Stimulated activated CD8-positive, alpha-beta memory T cell treated with anti-CD3 and anti-CD28 coated beads, Interleukin-7, amount 100 ng/mL, for 48 hours (primary cell): ENCODE results near the gene SCD5.

Experiments
- DNase-seq, 2 donors: peaks; one replicate each; pipeline ENCODE4 v3.0.0-alpha.2; 2020; ENCODE audit warnings: low read depth in 1 of 2; ENCODE audit errors: extremely low read depth in 1 of 2

The SCD5 gene

DNA sequence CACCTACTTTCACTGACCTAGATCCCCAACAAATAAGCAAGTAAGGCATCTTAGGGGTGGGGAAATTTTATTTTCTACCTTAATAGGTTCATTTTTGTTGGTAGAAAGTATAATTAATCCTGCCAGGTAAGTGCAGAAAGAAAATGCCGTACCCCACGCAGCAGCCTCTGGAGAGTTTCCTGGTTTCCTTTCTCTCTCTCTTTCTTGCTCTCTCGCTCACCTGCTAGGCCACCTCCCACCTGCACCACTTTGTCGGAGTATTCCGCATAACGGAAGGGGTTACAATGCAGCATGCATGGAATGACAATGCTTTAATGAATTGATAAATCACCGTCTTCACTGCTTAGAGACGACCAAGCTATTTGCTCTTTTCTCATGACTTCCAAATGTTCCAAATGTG is 101.0 kb downstream of the SCD5 start:
- no peak for DNase-seq

DNA sequence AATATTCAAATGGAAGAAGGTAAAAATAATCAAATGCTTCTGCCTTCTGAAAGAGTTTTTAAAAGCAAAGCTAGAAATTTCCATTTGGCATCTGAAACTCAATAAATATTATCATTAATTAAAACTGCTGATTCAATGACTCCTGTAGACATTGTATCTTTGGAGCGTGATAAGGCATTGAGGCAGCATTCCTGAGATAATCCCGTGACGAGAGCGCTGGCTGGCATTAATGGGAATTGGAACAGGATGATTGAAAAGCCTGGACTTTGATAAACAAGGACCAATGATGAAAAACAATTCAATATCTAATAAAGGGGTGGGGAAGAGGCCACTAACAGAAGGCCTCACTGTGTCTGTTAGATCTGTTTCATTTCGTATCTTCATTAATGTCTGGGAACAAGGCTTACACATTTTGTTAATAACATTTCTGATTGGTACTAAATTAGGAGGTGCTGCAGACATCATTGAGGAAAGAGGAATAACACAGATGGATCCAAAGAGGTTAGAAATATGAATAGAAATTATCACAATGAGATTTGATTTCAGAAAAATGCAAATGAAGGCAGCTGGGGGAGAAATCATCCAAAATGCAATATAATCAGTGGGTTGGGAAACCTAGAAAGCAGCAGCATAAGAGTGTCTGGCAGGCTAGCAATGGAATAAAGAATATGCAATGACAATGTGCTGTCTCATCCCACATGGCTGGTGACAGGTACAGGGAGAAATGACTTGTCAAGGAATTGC is 102.3 kb downstream of the SCD5 start:
- DNase-seq, result no peak

DNA sequence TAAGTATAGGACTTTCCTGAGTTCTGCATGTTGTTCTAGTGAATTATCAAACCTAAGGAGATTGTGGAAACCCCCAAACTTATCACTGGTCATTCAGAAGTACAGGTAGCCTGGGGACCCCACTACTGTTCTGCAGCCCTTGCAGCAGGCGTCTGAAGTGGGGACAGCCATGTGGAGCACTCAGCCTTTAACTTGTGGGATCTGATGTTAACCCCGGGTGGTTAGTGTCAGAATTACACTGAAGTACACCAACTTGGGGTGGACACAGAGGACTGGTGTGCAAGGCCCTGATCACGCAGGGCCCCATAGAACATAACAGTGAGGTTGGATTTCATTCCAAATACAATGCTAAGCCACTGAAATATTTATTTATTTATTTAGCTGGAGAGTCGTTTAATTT is 103.7 kb downstream of the SCD5 start:
- no peak for DNase-seq

DNA sequence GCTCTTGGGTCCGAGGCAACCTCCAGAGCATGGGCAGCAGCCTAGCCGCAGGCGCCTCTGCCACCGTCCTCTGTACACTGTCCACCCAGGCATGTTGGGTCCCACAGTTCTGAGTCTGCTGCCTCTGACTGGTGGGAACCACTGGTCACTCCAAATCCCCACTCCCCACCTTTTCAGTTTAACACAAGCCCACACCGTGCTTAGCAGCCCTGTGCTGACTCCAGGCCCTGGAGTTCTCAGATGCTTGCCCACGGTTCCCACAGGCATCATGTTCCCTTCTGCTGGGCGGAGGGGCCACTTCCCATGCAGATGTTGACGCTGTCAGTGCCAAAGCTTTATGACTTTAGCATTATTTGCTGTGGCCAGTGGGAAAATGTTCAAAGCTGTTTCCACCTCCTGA is 104.5 kb downstream of the SCD5 start:
- DNase-seq, result no peak

DNA sequence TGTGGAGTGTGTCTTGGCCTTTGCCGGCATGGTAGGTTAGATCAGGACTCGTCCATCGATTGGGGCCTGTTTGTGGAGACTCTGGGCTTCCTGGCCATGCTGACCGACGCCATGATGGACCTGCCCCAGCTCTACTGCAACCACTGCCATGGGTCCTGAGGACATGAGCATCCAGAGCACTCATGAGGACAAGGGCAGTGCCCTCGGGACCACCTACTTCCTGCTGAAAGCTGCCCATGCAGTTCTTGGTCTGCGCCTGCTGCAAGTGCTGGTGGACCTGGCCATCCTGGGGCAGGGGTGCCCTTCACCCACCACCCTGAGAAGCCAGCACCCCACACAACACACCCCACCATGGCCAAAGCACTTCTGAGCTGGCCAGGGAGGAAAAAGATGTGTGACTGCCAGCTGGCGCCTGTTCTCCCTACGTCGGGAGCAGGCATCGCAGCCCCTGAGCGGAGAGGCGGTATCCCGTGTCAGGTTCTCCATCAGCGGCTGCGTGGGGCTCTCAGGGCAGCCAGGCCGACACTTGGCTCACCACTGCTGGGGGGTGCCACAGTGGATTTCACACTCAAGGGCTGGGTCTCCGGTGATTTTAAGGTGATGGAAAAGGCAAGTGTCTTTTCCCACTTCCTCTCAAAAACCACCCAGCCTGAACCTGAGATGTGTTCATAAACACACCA is 106.4 kb downstream of the SCD5 start:
- no peak for DNase-seq

DNA sequence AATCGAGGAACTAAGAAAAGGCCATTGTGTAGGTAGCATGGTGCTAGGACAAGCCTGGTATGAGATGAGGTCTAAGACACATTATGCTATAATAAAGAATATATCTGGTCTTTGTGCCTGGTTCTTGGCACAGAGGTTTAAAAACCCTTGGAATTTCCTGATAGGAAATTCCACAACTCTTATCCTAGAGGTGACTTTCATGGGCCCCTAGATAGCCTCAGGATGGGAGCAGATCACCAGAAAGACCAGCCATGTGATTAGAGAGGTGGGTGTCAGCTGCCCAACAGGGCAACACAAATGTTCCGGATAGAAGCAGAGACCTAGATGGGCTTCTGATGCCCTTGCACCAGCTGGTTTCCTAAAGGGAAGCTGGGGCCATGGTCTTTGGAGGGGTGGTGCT is 107.2 kb downstream of the SCD5 start:
- DNase-seq, result no peak

DNA sequence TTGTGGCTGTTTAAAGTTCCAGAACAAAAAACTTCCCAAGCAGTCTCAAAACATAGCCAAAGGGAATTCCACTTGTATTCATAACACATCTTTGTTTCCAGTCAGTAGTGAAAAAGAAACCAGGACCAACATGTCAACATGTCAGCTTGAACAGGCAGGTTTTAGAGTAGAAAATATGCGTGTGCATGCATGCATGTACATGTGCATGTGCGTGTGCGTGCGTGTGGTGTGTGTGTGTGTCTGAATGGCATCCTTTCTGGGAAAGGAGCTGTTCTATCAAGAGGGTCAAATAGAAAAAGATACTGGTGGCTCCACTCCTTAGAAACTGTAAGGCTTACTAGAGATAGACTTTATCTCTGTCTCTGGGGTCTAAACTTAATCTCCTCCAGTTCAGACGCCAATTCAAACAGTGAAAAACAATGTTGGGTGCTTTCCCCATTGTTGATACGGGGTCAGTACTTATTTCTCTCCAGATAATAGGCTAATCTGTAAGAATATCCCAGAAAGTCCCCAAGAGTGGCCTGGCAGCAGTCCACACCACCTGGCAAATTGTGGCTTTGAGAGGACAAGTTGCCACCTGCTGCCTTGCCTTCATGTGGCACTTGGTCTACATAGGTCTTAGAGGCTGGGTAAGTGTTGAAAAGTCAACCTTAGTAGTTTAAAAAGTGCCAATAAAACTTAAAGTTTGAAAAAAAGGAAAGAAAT is 110.4 kb downstream of the SCD5 start:
- DNase-seq, result no peak

DNA sequence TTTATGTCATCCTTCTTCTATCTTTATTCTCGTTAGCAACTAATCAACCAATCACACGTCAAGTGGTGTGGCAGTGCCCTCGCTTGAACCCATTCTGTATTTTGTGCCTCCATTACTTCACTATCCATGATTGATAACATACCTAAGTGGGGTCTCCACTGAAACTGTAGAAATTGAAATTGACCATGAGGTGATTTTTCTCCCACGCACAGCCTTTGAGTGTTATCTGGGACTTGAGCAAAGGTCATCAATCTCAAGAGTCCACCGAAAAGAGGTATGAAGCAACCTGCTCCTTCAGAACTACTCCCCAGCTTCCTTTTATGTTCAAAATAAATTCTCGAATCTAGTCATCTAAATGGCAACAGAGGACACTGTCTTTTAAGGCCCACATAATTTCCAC is 111.1 kb downstream of the SCD5 start:
- no peak for DNase-seq

DNA sequence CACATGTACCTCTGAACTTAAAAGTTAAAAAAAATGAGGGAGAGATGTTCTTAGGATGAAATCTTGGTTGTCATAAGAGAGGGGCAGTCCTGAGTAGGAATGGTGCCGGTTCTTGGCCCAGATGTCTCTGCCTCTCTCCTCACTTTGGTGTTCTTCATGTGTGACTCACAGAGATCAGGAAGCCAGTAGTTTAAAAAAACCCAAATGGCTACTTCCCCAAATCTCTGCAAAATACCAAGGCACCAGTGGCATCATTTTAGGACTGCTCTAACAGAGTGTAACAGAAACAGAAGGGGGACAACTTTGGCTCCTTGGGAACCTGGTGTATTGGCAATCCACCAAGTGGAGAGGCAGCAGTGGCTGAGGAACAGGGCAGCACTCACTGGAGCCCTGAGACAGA is 116.8 kb downstream of the SCD5 start:
- DNase-seq, result no peak

DNA sequence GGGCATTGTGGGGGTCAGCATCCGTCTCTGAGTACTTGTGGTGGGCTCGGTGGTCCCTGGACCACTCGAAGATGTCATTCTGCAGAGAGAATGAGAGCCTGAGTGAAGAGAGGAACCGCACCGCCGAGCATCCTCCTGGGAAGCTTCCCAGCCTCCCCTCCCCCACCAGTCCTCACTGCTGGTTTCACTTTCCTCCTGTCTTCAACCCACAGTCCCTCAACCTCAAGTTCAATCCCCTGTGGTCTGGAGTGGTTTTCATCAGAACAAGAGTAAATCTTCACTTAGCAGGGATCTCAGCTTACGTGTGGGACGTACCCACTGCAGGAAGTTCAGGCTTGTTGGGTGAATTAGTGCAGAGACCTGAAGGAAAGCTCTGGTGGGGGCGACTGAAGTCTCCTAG is 117.8 kb downstream of the SCD5 start:
- DNase-seq, result no peak

DNA sequence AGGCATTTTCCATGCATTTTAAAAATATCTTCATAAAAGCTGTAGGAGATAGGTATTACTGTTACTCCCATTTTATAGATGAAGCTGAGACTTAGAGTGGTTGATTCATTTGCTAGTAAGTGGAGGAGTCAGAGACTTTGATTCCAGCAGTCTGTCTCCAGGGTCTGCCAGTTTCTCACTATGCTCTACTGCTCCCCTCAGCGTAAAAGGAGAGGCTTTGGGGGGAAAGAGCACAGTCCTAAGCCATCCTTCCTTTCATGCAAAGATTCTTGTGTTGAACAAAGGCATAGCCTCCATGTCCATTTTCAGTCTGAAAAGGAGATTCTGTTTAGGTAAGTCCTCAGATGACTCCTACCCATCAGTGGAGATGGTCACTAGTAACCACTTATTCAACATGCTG is 119.1 kb downstream of the SCD5 start:
- no peak for DNase-seq

DNA sequence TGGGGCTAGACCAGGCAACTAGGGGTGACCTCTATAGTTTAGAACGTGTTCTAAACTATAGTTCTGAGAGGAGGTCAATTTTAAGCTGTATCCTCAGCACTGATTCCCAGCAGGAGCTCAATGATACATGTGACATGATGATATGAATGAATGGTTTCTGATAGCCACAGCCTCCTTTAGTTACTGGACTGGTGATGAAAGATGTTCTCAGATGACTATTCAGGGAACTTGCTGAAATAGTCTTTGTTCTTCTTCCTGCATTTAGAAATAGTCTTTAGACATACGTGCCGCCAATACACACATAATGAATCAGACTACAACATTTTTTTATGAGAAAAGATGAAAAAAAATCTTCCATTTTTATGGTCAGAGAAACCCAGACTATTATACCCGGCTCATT is 120.5 kb downstream of the SCD5 start:
- no peak for DNase-seq

DNA sequence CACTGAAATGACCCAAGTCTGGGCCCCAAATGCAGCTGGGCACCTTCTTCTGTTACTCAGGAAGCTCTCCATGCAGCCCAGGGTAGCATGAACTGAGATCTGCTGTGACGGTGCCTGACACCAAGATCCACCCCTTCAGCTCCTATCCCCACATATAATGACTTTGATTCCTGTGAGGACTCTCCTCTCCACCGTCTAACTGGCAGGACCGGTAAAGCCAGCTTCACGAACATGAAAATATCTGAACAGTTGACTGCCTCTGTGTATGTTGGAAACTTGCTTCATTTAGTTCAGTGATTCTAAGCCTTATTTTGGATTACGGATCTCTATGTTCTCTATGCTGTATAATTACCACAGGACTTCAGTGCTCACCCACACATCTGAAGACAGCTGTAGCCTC is 121.3 kb downstream of the SCD5 start:
- DNase-seq, result no peak

DNA sequence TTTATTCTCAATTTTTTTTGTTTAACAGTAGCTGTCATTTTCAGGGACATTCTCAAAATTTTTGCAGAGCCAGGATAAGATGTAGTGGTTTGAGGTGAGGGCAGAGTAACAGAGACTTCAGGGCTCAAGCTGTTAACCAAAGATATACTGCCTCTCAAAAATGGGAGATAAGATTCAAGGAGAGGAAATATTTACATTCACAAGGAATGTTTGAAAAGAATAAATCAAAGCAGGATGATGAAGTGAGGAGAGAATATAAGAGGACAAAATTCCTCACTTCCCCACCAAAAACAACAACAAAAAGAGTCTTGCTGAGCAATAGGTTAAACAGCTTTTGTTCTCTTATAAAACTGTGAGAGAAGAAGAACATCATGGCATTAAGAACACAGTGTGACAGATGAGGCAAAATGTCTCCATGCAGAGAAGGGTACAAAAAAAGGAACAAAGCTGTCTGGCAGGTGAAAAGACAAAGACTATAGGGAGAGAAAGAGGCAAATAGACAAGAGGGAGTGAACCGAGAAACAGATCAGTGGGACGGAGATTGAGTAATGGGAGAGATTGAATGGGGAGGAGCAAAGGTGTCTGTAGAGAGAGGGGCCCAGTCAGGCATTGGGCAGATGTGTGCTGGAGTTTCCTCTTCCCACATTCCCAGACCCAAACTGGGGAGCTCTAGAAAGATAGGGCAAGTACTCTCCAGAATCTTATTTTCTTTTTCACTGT is 130.7 kb downstream of the SCD5 start:
- DNase-seq, result no peak

DNA sequence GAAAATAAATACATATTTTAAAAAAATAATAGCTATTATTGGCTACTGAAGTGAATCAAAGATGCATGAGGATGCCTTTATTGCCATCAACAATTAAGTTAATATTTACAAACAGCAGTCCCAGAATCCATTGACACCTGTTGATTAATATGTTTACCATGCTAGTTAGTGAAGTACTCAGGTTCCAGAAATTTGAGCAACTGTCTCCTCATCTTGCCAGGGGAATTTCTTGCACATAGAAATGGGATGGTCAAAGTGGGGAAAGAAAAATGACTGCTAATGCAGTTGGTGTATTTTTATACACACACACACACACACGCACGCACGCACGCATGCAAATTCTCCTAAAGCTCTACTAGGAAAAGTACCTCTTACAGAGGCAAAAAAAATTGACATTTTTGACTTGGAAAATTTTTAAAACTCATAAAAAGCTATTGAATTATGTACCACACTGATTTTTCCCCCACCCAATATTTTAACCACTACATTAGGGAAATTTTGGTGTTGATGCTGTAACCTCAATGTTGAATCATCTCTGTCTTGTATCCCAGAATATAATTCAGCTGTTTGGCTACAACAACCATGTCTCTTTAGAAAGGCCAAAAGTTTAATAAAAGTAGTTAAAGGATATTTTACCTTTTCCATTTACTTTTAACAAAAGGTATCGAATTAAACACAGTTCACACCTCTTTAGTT is 131.5 kb downstream of the SCD5 start:
- no peak for DNase-seq

DNA sequence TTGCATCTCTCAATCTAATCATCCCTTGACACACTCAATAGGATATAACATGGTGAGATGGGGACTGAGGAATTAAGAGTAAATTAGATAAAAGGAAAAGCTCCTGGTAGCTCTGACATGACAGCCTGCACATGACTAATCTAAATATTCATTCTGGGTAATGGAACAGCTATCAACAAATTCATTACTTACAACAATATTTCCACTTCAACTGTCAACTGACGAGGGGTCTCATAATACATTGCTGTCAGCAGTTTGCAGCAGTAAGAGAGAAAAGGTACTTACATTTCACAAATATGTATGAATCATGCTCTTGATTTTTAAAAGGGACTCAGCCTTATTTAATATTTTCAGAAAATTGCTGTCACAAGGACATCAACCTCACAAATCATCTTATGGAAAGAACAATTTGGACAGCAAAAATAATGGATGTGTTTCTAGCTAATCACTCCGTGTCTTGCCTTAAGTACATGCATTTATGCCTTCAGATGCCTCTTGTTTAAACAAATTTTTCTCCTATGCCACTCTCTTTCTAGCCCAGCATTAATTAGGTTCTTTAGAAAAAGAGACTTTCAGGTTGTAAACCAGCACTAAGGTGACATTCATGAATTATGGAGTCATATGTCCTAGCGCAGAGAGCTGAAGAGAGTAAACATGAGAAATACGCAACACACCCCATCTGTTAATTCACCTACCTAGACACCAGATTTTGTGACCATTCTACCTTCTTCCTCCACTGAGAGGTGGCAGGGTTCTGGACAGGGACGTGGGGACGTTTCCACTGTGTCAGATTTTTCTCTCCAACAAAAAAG is 137.2 kb downstream of the SCD5 start:
- DNase-seq, result no peak

DNA sequence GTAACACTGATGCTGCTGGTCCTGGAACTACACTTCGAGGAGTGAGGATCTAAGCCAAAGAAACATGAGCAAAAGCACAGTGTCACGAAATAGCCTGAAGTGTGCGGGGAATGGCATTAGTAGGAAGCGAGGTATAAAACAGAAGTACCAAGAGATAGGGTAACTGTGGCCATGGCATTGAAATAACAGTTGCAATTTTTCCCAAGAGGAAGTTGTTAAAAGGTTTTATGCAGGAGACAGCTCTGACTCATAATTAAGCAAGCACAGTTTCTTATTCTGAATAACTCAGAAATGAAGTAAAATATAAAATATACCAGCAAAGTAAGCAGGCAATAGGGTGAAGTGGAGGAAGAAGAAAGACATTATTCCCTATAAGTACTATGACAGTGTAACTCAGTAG is 146.5 kb downstream of the SCD5 start:
- no peak for DNase-seq

DNA sequence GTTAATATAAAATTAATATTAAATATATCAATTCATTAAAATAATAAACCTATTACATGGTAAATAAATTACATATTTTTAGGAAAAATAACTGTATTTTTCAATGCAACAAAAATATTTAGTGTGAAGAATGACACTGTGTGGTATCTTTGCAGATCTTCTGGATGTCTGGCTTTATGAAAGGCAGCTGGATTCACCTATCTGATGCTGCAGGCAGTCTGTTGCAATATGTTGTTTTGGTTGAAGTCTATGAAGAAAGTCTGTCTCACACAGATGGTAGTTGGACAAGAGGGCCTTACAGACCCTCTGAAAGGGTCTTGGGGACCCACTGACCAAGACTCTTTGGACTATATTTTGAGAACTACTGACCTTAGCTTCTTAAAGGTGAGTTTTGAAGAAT is 147.7 kb downstream of the SCD5 start:
- DNase-seq, result no peak

DNA sequence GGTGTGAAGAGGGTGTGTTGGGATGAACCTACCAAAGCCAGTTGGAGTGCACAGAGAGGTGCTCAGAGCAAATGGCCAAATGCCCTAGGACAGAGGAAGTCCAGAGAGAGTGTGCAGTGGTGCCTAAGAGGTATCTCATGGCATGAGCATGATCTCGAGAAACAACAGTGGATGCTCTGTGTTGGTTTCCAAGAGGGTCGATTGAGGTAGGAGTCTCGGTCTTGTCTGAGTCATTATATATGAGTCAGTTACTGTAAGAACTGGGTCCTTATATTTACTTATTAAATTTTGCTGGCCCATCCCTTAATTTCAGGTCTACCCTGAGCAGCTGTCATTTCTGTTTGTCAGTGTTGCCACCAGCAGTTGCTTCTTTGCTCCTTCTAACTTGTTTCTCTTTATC is 150.2 kb downstream of the SCD5 start:
- DNase-seq, result no peak

DNA sequence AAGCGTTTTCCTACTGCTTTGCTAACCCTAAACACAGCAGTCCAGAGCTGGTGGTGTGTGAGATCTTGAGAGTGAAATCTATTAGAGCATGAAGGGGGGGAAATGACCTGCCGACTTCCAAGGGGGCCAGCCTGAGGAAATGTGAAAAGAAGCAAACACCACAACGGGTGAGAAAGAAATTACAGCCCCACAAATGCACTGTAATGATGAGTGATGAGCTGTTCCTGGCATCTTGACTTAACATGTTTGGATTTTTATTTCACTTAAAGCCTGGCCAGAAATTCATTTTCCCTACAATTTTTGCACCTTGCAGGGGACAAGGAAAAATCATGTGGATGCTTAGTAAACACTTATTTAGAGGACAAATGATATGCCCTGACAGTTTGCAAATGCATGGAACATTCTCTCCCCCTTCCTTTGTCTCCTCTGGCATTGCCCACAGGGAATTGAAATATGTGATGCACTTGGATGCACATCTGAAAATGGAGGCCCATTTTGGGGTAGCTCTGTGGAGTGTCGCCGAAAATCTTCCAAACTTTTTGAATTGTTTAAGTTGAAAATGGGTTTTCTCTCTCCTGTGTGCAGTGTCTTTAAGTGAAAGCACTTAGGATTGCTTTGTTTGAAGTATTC is 152.5 kb downstream of the SCD5 start:
- DNase-seq, result no peak
